Measurements from ENCODE around the gene RPUSD1. TPM values are rescaled to one million over a fixed set of nuclear protein-coding genes. Genes with fewer than 3 reads are reported as not detected.

Gene RPUSD1
- total RNA-seq, 4 donors from 2014 or later: 5.9 to 80.0 (median 16.7) TPM

DNA sequence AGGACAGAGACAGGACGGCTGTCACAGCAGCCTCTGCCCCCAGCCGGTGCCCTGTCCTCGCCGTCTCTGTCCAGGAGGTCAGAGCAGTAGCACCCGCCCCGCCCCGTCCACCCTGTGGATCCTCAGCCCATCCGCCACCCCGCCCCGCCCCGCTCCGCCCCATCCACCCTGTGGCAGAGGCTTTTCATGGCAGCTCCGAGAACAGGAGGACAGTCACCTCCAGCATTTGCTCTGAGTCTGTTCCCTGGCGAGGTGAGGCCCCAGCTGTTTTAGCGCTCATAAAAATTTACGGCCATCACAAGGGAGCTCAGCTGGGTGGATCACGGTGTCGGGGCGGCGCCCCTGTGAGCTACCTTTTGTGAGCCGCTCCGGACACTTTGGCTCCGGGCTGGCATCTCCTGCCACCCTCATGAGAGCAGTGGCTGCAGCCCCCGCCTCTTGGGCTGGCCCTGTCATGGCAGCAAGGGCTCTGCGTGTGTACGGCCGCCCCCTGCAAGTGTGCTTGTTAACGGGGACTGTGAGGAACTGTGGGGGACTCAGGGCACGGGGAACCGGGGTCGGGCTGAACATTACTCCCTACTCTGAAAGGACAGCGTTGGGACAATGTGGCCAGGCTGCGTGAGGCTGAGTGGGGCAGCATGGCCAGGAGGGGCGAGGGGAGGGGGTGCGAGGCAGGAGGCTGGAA is 44.6 kb upstream of the RPUSD1 start:
- H3K9me3 ChIP-seq: peaks cover 0 to 3% of the 10 kb centered on the region in 2 donors
- no peak for DNase-seq
- H3K27ac ChIP-seq: no peak overlapping the region
- TF ChIP-seq, protein P1, sequence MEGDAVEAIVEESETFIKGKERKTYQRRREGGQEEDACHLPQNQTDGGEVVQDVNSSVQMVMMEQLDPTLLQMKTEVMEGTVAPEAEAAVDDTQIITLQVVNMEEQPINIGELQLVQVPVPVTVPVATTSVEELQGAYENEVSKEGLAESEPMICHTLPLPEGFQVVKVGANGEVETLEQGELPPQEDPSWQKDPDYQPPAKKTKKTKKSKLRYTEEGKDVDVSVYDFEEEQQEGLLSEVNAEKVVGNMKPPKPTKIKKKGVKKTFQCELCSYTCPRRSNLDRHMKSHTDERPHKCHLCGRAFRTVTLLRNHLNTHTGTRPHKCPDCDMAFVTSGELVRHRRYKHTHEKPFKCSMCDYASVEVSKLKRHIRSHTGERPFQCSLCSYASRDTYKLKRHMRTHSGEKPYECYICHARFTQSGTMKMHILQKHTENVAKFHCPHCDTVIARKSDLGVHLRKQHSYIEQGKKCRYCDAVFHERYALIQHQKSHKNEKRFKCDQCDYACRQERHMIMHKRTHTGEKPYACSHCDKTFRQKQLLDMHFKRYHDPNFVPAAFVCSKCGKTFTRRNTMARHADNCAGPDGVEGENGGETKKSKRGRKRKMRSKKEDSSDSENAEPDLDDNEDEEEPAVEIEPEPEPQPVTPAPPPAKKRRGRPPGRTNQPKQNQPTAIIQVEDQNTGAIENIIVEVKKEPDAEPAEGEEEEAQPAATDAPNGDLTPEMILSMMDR (IDR thresholded peaks at IDR 0.05): no peak
- TF ChIP-seq POLR2A (IDR thresholded peaks at IDR 0.05): no peak
- H3K36me3 ChIP-seq: no peaks in the 10 kb centered on the region
- no peaks in the 10 kb centered on the region for H3K27me3 ChIP-seq
- intact Hi-C loops (cut with DNase I; ENCODE audit: low total_unique reads): no loop called here
- no peak overlapping the region for H3K4me3 ChIP-seq
- H3K4me1 ChIP-seq: no peaks in the 10 kb centered on the region

DNA sequence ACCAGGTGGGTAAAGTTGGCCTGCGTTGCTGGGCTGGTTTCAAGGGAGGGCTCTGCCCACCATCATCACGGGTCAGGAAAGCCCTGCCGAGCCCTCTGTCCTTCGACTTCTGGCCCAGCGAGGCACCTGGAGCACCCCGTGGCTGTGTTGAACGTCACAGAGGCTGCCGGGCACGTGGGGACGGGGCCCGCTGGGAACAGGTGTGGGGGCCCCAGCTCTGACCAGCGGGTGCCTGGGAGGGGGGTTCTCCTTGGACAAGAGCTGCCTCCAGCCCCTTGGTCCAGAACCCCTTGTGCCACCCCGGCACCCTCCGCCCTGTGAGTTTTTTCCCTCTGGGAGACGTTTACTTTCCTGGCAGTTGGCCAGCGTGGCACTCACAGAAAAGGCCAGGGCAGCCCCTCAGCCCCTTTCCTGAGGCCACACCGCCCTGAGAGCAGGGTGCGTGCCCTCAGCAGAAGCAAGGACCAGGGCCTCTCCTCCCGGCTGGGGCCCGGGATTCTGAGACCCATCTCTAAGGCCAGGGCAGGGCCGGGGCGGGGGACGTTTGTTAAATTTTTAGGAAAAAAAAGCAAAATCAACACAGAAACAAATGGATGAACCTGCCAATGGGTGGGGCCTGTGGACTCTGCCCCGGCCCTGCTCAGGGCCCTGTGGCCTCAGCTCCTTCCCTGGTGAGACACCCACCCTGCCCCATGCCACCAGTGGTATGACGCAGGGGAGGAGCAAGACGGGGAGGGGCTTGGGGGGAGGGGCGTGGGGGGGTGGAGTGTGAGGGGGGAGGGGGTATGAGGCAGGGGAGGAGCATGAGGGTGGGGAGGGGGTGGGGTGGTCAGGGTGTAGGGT is 43.6 kb upstream of the RPUSD1 start:
- no peaks in the 10 kb centered on the region for H3K36me3 ChIP-seq
- no peak overlapping the region for H3K4me3 ChIP-seq
- H3K27ac ChIP-seq: no peak overlapping the region
- TF ChIP-seq, protein P1 (IDR thresholded peaks at IDR 0.05): no peak
- TF ChIP-seq POLR2A (IDR thresholded peaks at IDR 0.05): no peak
- no peaks in the 10 kb centered on the region for H3K27me3 ChIP-seq
- intact Hi-C loops (cut with DNase I; ENCODE audit: low total_unique reads): no loop called here
- no peaks in the 10 kb centered on the region for H3K4me1 ChIP-seq
- peaks cover 0 to 2% of the 10 kb centered on the region in 2 donors for H3K9me3 ChIP-seq
- no peak for DNase-seq

DNA sequence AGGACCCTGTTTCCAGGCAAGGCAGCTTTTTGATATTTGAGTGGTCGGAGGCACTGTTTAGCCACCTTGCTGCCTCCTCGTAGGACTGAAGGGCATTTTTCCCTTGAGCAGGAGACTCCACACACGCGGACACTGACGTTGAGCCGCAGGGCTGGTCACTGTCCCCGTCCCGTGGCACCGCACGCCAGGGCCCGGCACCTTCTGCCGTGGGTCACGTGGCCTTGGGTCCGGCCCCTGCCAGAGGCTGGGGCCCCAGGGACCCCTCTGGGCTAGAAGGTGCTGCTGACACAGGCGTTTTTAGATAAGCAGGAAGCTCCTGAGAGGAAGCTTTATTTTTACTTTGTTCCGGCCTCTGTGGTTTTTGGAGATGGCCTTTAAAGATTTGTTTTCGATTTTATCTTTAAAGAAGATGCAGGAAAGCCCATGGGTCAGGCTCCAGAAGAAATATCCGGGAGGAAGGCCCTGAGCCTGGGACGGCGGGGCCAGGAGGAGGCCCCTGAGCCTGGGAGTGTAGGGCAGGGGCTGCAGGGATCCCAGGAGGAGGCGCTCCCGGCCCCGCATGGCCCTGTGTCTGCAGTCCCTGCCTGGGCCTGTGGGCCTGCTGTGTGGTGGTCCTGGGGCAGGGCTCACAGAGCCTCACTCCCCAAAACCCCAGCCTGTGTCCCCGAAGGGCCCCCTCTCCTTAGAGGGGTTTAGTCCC is 42.8 kb upstream of the RPUSD1 start:
- H3K27ac ChIP-seq: no peak overlapping the region
- no peaks in the 10 kb centered on the region for H3K27me3 ChIP-seq
- no peaks in the 10 kb centered on the region for H3K4me1 ChIP-seq
- H3K9me3 ChIP-seq: no peaks in the 10 kb centered on the region
- no peak for DNase-seq
- H3K4me3 ChIP-seq: no peak overlapping the region
- TF ChIP-seq POLR2A (IDR thresholded peaks at IDR 0.05): no peak
- TF ChIP-seq, protein P1 (IDR thresholded peaks at IDR 0.05): no peak
- intact Hi-C loops (cut with DNase I; ENCODE audit: low total_unique reads): no loop called here
- H3K36me3 ChIP-seq: no peaks in the 10 kb centered on the region

DNA sequence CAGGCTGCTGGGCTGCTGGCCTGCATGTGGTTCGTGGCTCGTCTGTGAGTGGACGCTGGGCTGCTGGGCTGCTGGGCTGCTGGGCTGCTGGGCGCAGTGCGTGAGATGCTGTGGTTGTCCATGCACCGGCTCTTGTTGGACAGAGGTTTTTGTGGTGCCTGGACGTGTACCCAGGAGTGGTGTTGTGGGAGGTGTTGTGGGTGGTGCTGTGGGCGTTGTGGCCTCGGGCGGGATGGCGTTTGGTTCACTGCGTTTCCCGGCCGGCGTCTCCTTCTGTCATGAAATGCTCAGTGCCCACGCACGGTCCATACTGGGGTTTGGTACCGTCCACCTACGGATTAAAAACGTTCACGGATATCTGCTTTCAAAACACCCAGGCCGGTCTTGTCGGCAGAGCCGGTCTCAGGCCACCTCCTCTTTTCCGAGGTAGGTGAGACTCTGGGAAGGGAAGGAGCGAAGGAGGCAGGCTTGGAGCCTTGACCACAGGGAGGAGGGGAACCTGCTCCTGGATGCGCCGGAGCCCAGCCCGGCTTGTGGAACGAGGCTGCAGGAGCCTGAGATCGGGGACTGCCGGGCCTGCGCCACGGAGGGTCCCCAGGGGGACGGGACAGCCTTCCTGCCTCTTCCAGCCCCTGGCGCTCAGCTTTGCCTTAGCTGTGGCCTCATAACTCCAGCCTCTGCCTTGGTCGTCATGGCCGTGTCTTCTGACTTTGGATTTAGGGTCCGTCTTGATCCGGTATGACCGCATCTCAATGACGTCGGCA is 42.1 kb upstream of the RPUSD1 start:
- TF ChIP-seq, protein P1 (IDR thresholded peaks at IDR 0.05): no peak
- TF ChIP-seq POLR2A (IDR thresholded peaks at IDR 0.05): no peak
- intact Hi-C loops (cut with DNase I; ENCODE audit: low total_unique reads): no loop called here
- no peaks in the 10 kb centered on the region for H3K27me3 ChIP-seq
- DNase-seq: no peak
- no peaks in the 10 kb centered on the region for H3K36me3 ChIP-seq
- peaks cover 0 to 2% of the 10 kb centered on the region in 2 donors for H3K4me1 ChIP-seq
- H3K27ac ChIP-seq: no peak overlapping the region
- no peaks in the 10 kb centered on the region for H3K9me3 ChIP-seq
- no peak overlapping the region for H3K4me3 ChIP-seq

Data from uterus (tissue), 4 donors.